Fibroblast of skin of right biceps (primary cell): ENCODE measurements around the gene UBXN6.

Experiments
- DNase-seq: peaks from one replicate; pipeline ENCODE4 v3.0.0-alpha.2; 2013

Gene UBXN6

DNA sequence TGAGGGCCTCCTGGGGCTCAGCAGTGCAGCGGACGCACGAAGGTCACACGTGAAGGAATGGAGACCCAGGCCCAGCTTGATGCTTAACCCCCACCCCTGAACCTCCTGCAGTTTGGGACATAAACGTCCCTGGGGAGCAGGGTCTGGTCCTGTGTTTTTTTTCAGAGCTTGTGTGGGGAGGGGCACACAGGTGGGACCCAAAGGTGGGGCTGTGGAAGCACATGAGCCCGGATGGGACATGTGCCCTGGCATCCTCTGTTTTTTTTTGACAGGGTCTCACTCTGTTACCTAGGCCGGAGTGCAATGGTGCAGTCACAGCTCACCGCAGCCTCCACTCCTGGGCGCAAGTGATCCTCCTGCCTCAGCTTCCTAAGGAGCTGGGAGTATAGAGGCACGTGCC is 20.5 kb downstream of the UBXN6 start:
- DNase-seq = no peak

DNA sequence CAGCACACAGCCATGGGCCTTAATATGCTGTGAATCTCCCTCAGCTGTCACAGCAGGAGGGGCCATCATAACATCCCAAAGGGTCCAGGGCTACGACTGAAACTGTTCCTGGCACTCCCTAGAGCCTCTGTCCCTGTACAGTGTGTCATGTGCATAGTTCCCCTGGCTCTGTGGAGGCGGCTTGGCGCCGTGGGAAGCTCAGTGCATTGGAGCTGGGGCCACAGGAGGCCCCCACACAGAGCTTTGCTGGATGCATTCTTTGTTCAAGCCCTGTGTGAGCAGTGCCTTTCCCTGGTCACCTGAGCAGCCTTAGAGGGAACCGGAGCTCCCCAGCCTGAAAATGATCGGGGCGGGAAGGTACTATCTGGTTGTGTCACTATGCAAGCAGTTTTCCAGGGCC is 21.4 kb downstream of the UBXN6 start:
- no peak for DNase-seq

DNA sequence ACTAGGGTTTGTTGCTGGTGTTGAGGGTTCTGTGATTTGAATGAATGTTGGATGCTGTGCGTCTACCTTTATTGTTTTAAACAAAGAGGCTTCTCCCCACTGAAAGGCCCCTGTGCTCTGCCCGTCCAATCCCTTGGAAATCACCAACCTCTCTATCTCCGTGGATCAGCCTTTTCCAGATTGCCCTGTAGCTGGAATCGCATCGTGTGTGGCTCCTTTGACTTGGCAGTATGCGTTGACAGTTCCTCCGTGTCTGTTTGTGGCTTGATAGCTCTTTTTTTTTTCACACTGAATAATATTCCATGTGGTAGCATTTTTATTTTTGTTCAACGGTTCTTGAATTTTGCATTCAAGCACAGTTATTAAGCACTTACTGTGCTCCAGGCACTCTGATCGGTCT is 23.2 kb downstream of the UBXN6 start:
- DNase-seq = no peak

DNA sequence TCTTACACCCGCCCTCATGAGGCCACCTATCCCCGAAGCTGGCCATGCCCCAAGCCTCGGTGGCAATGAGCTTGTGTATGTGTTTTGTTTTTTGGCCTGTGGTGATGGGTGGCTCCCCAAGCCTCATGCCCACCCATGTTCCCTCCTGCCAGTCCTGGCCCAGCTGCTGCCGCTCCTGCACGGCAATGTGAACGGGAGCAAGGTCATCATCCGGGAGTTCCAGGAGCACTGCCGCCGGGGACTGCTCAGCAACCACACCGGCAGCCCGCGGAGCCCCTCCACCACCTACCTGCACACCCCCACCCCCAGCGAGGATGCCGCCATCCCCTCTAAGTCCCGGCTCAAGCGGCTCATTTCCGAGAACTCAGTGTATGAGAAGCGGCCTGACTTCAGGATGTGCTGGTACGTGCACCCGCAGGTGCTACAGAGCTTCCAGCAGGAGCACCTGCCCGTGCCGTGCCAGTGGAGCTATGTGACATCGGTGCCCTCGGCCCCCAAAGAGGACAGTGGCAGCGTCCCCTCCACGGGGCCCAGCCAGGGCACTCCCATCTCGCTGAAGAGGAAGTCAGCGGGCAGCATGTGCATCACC is 24.6 kb downstream of the UBXN6 start:
- no peak for DNase-seq

GRCh38 chr19:4431808-4432674 is 25.6 kb downstream of the UBXN6 start:
- no peak for DNase-seq

DNA sequence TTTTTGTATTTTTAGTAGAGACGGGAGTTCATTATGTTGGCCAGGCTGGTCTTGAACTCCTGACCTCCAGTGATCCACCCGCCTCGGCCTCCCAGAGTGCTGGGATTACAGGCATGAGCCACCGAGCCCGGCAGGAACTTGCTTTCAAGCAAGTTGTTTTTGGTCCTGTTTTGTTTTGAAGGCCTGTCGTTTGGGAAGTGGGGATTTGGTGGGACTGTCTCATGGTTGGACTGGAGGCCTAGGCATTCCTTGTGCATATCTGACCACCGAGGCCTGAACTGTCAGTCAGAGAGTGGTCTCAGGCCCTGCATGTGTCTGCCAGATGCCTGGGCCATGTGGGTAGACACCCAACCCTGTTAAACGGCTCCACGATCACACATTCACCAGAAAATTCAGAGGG is 26.3 kb downstream of the UBXN6 start:
- no peak for DNase-seq

DNA sequence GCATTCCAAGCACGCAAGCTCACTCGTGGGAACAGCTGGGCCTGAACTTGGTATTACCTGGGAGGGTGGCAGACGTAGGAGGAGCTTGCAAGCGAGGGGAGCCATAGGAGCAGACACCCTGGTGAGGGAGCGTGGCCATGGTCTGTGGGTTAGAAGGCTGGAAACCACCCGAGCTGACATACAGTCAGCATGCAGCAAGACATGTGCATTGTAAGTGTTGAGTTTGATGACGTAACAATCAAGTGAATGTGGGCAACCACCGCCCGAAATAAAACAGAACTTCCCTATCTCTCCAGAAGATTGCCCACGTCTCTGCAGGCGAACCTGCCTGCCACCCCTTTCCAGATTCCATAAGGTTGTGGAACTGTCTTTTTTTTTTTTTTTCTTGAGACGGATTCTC is 26.8 kb downstream of the UBXN6 start:
- no peak for DNase-seq

DNA sequence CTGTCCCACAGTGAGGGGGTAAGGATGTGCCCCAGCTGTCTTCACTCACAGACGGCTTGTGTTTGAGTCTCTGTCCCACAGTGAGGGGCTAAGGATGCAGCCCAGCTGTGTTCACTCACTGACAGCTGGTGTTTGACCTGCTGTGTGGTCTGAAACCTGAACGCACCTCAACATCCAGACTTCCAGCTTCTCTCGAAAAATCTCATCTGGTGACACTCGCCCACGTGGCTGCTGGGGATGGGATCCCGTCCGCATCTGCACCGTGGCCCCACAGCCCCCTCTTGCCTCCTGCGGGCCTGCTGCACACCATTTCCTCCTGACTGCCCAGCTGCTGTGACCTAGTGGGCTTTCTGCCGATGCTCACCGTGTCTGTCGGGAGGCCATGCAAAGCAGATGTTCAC is 27.8 kb downstream of the UBXN6 start:
- DNase-seq = no peak

DNA sequence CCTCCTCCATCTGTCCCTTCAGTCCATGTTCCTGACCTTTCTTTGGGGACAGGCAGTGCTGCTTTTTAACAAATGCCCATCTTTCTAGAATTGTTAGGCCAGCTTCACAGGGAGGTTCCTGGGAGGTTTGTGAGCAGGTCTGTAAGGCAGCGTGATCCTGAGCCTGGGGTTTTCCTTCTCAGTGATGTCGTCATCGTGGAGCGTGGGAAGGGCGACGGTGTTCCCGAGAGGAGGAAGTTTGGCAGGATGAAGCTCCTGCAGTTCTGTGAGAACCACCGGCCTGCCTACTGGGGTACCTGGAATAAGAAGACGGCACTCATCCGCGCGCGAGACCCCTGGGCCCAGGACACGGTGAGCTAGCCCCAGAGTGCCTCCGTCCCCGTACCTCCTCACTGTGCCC is 28.3 kb downstream of the UBXN6 start:
- no peak for DNase-seq

- DNase-seq = no peak
These were observed 29.1 kb downstream of the UBXN6 start for GRCh38 chr19:4428326-4428975.

DNA sequence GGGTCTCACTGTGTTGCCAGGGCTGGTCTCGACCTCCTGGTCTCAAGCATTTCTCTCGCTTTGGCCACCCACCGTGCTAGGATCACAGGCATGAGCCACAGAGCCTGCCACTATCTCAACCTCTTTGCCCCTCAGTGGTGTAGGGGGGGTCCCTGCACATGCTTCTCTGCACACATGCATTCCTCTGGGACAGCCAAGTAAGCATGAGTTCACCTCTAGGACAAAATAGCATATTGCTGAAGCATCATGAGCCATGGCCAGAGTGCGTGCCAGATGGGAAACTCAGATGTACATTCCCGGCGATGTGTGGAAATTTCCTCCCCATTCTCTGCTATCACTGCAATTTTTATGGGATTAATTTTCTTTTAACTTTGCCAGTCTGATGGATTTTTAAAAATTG is 32.1 kb downstream of the UBXN6 start:
- DNase-seq = peak; percentile 94

DNA sequence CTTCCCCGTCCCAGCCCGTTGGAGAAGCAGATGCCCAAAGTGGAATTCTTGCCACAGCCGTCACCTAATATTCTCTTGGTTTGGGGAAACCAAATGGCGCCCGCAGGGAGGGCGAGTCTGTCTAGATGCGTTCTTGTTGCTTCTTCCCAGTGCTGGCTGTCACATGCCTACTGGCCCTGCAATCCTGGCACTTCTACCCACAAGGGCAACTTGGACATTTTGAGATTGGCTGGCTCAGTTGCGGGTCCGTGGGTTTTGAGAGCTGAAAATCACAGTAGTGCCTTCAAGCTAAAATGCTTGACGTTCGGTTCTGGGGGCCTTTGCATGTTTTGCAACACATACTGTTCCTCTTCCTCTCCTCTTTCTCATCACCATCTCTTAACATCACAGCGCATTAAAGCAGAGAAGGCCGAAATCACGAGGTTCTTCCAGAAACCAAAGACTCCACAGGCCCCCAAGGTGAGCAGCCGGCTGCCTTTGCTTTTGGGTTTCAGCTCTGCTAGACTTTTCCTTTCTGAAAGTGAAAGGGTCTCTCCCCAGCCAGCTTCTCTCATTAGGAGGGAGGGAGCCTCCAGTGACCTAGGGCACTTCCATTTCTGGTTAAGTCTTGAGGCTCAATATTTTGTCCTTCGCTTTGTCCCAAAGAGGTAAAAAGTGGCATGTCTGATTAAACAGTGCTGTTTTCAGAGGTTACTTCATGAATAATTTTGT is 34.0 kb downstream of the UBXN6 start:
- DNase-seq = no peak

DNA sequence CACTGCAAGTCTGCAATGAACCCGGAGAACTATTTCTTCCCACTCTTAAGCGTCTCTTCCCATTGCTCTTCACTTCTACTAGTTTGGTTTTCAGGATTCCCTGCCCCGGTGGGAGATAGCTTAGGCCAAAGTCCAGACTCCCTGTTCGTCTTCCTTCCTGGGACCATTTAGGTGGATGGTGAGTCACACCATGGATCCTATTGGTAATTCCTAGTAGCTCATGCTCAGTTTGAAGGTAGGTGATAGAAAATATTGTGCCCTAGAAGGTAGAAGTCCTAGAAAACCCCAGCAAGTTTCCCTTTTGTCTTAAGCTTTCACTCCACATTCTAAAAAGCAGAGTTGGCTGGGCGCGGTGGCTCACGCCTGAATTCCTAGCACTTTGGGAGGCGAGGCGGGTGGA is 41.3 kb downstream of the UBXN6 start:
- DNase-seq = no peak

- DNase-seq = no peak
These were observed 42.2 kb downstream of the UBXN6 start for GRCh38 chr19:4415352-4415751.

DNA sequence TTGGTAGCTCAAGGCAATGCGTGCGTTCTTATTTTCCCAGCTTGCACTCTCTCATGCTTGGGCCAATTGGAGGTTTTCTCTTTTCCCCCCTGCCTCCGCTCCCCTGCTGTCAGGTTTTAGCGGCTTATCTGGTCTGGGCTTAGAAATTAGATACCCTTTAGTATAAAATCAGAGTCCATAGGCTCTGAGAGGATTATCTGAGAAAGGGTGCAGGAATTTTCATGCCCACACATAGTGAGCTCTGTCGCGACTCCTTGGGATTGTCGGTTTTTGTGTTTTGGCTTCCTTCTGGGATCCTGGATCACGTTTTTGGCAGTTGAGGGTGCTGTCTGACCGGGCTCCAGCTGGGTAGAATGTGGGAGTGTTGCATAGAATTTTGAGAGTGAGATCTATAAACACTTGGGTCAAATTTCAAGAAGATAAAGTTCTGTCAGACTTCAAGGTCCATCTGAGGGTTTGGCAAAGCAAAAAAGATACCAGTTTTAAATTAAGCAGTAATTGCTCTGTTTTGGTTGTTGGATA is 42.7 kb downstream of the UBXN6 start:
- no peak for DNase-seq

- no peak for DNase-seq
These were observed 43.3 kb downstream of the UBXN6 start for GRCh38 chr19:4414144-4414799.

- DNase-seq = no peak
These were observed 44.0 kb downstream of the UBXN6 start for GRCh38 chr19:4413588-4413987.

DNA sequence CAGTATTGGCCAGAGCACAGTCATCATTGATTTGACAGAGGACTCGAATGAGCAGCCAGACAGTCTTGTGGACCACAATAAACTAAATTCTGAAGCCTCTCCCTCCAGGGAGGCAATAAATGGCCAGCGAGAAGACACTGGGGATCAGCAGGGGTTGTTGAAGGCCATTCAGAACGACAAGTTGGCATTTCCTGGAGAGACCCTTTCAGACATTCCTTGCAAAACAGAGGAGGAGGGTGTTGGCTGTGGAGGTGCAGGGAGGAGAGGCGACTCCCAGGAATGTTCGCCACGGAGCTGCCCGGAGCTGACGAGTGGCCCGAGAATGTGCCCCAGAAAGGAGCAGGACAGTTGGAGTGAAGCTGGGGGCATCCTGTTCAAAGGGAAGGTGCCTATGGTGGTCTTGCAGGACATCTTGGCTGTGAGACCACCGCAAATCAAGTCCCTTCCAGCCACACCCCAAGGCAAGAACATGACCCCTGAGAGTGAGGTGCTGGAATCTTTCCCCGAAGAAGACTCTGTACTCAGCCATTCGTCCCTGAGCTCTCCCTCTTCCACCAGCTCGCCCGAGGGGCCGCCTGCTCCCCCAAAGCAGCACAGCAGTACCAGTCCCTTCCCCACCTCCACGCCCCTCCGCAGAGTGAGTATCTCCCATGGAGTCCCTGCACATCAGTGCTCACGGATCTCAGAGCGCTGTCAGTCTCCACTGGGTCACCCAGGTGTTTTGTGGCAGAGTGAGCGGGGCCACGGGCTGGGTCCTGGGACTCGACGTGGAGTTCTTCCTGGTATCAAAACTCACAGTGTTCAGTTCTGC is 48.3 kb downstream of the UBXN6 start:
- DNase-seq = no peak

GRCh38 chr19:4406626-4407025 is 51.0 kb downstream of the UBXN6 start:
- DNase-seq = no peak

DNA sequence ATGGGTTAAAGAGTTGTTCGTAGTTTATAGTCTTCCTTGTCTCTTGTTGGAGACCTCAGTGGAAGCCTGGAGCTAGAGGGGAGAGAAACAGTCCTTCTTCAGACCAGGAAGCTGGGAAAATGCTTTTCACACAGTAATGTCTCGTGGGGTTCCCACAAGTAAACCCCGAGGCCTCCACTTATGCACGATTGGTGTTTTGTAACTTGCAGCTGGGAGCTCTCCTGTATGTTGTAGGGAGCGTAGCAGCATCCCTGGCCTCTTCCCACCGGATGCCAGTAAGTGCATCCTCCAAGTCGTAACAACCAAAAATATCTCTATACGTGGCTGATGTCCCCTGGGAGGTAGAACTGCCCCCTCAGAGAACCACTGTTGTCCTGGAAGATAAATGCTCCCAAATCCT is 51.6 kb downstream of the UBXN6 start:
- DNase-seq = no peak

DNA sequence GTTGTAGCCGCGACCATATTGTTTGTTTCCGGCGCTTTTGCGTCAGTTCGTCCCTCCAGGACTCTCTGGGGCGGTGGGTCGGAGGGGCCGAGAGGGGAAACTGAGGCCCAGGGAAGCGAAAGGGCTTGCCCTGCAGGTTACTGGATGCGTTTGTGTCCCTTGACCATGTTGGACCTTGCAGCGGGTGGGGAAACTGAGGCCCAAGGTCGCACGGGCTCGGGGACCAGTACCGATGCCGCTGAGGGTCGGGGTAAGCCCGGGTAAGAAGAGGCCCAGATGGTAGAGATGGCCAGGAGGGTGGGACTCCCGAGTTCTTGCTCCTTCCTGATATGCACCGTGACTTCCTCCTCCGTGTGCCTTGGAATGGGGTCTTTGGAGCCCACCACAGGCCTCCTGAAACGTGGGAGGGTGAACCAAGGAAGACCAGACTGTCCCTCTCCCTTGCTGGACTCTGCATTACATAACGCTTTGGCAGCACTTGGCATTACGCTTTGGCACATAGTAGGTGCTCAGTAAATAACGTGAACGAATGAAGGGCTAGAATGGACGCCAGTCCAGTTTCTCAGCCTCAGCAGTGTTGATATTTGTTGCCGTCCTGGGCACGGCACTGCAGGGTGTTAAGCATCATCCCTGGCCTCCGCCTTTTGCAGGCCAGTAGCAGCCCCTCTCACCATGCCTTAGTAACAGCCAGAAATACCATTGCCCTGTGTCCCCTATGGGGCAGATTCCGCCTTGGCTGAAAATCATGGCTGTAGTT is 54.4 kb downstream of the UBXN6 start:
- no peak for DNase-seq
